ENCODE measurements around the gene ATP11A.
"Not testable (repeated sequence)": the region's sequence is repeated elsewhere in the genome, so short reads cannot be mapped to it uniquely, and the experiment has no call there.

Gene ATP11A

GRCh38 chr13:112879283-112879833 is 189.5 kb downstream of the ATP11A start:
- no peaks in the 10 kb centered on the region for H3K9me3 Mint-ChIP-seq
- no peaks in the 10 kb centered on the region for H3K27me3 Mint-ChIP-seq
- H3K4me1 Mint-ChIP-seq, result peaks cover 5% of the 10 kb centered on the region
- no peak overlapping the region for H3K27ac Mint-ChIP-seq
- no peak overlapping the region for H3K4me3 Mint-ChIP-seq
- H3K36me3 Mint-ChIP-seq, result peaks cover 19% of the 10 kb centered on the region

GRCh38 chr13:112880221-112880641 is 190.4 kb downstream of the ATP11A start:
- peaks cover 15% of the 10 kb centered on the region for H3K36me3 Mint-ChIP-seq
- no peaks in the 10 kb centered on the region for H3K27me3 Mint-ChIP-seq
- no peak overlapping the region for H3K4me3 Mint-ChIP-seq
- no peak overlapping the region for H3K27ac Mint-ChIP-seq
- H3K9me3 Mint-ChIP-seq, result no peaks in the 10 kb centered on the region
- H3K4me1 Mint-ChIP-seq, result peaks cover 3% of the 10 kb centered on the region

- Mint-ChIP-seq H3K27ac (no peak overlapping the region), H3K4me1 (no peaks in the 10 kb centered on the region), H3K9me3 (no peaks in the 10 kb centered on the region), H3K27me3 (no peaks in the 10 kb centered on the region), H3K36me3 (peaks cover 11% of the 10 kb centered on the region), H3K4me3 (no peak overlapping the region)
These were observed 191.2 kb downstream of the ATP11A start for GRCh38 chr13:112880976-112881540.

- Mint-ChIP-seq H3K4me3 (no peak overlapping the region), H3K36me3 (peaks cover 11% of the 10 kb centered on the region), H3K27me3 (no peaks in the 10 kb centered on the region), H3K27ac (no peak overlapping the region), H3K9me3 (no peaks in the 10 kb centered on the region), H3K4me1 (no peaks in the 10 kb centered on the region)
These were observed 192.1 kb downstream of the ATP11A start for GRCh38 chr13:112881656-112882554.

- Mint-ChIP-seq H3K36me3 (peaks cover 11% of the 10 kb centered on the region), H3K4me3 (no peak overlapping the region), H3K27me3 (no peaks in the 10 kb centered on the region), H3K27ac (no peak overlapping the region), H3K9me3 (no peaks in the 10 kb centered on the region), H3K4me1 (no peaks in the 10 kb centered on the region)
These were observed 192.8 kb downstream of the ATP11A start for GRCh38 chr13:112882555-112883024.

- peaks cover 9% of the 10 kb centered on the region for H3K36me3 Mint-ChIP-seq
- no peaks in the 10 kb centered on the region for H3K9me3 Mint-ChIP-seq
- H3K4me3 Mint-ChIP-seq, result no peak overlapping the region
- H3K27ac Mint-ChIP-seq, result no peak overlapping the region
- H3K27me3 Mint-ChIP-seq, result no peaks in the 10 kb centered on the region
- no peaks in the 10 kb centered on the region for H3K4me1 Mint-ChIP-seq
These were observed 193.6 kb downstream of the ATP11A start for GRCh38 chr13:112883241-112883945.

GRCh38 chr13:112884700-112885099 is 194.9 kb downstream of the ATP11A start:
- not testable (repeated sequence) for H3K36me3 Mint-ChIP-seq, H3K4me3 Mint-ChIP-seq

GRCh38 chr13:112885242-112885781 is 195.5 kb downstream of the ATP11A start:
- Mint-ChIP-seq H3K36me3 (peaks cover 7% of the 10 kb centered on the region), H3K4me1 (no peaks in the 10 kb centered on the region), H3K27ac (peak overlapping the region; percentile 41), H3K9me3 (no peaks in the 10 kb centered on the region), H3K27me3 (no peaks in the 10 kb centered on the region), H3K4me3 (no peak overlapping the region)

More at GRCh38 chr13:112884700-112885099, 194.9 kb downstream of the ATP11A start:
- not testable (repeated sequence) for H3K27me3 Mint-ChIP-seq, H3K4me1 Mint-ChIP-seq, H3K9me3 Mint-ChIP-seq, H3K27ac Mint-ChIP-seq

GRCh38 chr13:112885782-112886268 is 196.0 kb downstream of the ATP11A start:
- Mint-ChIP-seq H3K36me3 (peaks cover 3% of the 10 kb centered on the region), H3K27ac (no peak overlapping the region), H3K9me3 (no peaks in the 10 kb centered on the region), H3K27me3 (no peaks in the 10 kb centered on the region), H3K4me3 (no peak overlapping the region), H3K4me1 (no peaks in the 10 kb centered on the region)

GRCh38 chr13:112887151-112887550 is 197.3 kb downstream of the ATP11A start:
- no peaks in the 10 kb centered on the region for H3K9me3 Mint-ChIP-seq
- no peak overlapping the region for H3K4me3 Mint-ChIP-seq
- no peaks in the 10 kb centered on the region for H3K4me1 Mint-ChIP-seq
- peaks cover 3% of the 10 kb centered on the region for H3K36me3 Mint-ChIP-seq
- no peak overlapping the region for H3K27ac Mint-ChIP-seq
- H3K27me3 Mint-ChIP-seq, result no peaks in the 10 kb centered on the region

GRCh38 chr13:112887557-112887991 is 197.7 kb downstream of the ATP11A start:
- Mint-ChIP-seq H3K4me1 (no peaks in the 10 kb centered on the region), H3K4me3 (no peak overlapping the region), H3K27me3 (no peaks in the 10 kb centered on the region), H3K36me3 (peaks cover 3% of the 10 kb centered on the region), H3K9me3 (no peaks in the 10 kb centered on the region), H3K27ac (no peak overlapping the region)

- H3K36me3 Mint-ChIP-seq, result peaks cover 3% of the 10 kb centered on the region
- H3K9me3 Mint-ChIP-seq, result no peaks in the 10 kb centered on the region
- H3K27me3 Mint-ChIP-seq, result no peaks in the 10 kb centered on the region
- no peak overlapping the region for H3K4me3 Mint-ChIP-seq
- H3K4me1 Mint-ChIP-seq, result peaks cover 8% of the 10 kb centered on the region
- H3K27ac Mint-ChIP-seq, result no peak overlapping the region
These were observed 198.6 kb downstream of the ATP11A start for GRCh38 chr13:112888238-112889111.

GRCh38 chr13:112889351-112890290 is 199.8 kb downstream of the ATP11A start:
- H3K9me3 Mint-ChIP-seq, result no peaks in the 10 kb centered on the region
- H3K4me3 Mint-ChIP-seq, result no peak overlapping the region
- H3K36me3 Mint-ChIP-seq, result no peaks in the 10 kb centered on the region
- H3K27me3 Mint-ChIP-seq, result no peaks in the 10 kb centered on the region
- H3K4me1 Mint-ChIP-seq, result peaks cover 9% of the 10 kb centered on the region
- H3K27ac Mint-ChIP-seq, result no peak overlapping the region
